Stromal cell of bone marrow (primary cell): ENCODE data around the gene HOXD11.

Experiments
- DNase-seq: peaks from one replicate; pipeline ENCODE4 v3.0.0-alpha.2; 2012; ENCODE audit warnings: low read depth

The HOXD11 gene

GRCh38 chr2:176132205-176133171 lies 25.4 kb downstream of the HOXD11 start:
- DNase-seq: no peak

- no peak for DNase-seq
These were observed 26.3 kb downstream of the HOXD11 start for GRCh38 chr2:176133389-176133788.

DNA sequence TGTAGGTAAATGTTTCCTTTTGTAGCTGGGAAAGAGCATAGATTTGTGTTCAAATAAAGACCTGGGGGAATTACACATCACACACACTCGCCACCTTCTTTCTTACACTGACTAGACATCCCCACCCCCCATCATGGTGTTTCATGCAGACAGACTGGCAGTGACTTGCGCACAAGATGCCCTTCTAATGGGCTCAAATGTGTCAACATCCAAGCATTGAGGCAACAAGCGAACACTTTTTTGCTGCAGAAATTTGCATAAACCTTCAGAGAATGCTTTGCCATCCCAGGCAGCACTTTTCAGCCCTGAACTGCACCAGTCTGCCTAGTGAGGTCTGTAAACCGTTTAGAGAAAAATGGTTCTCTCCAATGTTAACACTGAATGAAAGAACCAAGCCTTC lies 27.0 kb downstream of the HOXD11 start:
- DNase-seq: no peak

DNA sequence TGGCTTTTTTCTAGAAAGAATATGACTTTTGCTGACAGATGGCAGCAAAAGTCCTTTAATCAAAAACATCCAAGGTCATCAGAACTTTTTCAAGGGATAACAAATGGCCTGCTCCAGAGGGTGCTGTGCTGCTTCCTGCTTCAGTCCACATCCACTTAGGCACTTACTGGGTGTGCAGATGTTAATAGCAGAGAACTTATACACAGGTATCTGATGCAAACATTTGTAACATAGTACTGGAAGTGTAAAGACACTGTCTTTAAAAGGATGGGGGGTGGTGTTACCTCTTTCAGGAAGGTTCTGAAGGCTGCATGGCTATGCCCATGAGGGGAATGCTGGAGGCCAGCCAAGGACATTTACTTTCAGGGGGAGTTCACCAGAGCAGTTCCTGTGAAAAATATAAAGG lies 28.0 kb downstream of the HOXD11 start:
- no peak for DNase-seq

DNA sequence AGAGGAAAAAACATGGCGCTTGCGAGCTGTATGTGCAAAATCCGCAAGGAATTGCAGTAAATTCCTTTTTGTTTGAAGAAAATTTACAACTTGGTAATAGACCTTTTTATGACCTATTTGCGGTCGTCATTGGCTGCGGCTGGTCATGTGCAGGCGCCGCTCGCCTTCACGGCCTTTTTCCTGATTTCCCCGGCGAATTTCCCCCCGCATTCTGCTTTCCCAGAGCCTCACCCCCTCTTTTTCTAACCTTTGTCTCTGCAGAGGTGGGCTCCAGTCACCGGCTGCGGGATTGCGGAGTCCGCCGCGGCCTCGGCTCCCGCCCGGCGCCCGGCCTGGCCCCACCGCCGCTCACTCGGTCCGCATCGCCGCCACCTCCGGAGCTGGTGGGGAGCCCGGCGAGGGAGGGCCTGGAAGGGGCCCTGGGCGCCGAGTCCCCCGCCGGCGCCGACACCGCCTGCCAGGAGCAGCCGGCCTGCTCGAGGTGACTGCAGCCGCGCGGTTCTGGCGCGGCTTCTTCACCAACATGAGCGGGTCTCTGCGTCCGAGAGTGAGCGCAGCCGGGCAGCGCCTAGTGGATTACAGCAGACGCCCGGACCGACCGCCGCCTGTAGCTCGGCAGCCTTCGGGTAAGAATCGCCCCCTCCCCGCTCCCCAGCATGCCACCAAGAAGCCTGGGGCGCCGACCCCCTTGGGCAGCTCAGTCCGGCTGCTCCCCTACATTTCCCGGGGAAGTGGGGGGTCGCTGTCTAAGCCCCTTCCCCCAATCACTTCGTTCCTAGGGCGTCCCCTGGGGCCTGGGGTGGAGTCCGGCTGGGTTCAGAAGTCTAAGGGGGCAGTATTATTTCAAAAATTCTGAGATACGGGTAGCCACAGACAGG lies 29.5 kb downstream of the HOXD11 start:
- DNase-seq: no peak

DNA sequence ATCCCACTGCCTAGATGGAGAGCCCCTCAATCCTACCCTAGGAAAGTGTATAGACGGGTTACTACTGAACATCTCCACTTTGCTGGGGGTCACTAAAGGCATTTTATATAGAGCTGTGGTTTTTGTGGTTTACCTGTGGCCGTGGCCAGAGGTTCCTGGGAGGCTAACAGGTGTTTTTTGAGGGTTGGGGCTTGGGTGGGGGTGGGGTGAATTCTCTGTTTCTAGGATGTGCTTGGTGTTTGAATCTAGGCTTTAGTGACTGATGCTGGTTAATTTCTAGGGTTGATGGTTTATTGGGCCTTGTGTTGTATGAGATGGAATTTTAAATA lies 30.1 kb downstream of the HOXD11 start:
- DNase-seq: no peak

- no peak for DNase-seq
These were observed 30.8 kb downstream of the HOXD11 start for GRCh38 chr2:176137906-176138305.

- no peak for DNase-seq
These were observed 31.4 kb downstream of the HOXD11 start for GRCh38 chr2:176138526-176138922.

DNA sequence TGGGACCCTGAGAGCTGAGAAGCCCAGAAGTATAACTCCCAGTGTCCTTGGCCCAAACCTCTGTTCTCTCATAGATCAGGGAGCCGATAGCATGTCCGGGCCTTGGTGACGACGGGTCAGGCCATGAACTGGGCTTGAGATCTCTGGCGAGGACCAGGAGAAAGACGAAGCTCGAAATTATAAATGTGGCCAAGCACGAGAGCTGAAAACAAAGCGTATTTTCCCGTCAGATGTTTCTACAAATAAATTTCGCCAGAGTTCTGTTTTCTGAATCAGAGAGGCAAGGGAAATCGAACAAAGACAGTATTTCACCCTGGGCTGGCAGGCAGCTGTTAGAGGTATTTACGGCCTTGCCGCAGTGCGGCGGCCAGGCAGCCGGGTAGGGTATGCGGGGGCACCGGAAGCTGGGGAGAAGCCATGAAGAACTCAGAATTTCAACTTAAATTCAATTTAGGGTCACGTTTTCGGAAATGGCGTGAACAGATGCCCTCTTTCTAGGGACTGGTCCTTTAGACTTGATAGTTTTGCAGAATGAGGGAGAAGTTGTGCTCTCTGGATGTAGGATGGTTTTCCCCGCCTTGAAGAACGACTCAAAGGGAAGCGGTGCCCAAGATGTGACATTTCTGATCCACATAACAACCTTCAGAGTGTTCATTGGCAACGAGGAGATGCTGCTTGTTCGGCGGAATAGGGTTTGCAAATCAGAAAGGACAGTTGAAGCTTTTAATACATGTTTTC lies 32.0 kb downstream of the HOXD11 start:
- DNase-seq: no peak

DNA sequence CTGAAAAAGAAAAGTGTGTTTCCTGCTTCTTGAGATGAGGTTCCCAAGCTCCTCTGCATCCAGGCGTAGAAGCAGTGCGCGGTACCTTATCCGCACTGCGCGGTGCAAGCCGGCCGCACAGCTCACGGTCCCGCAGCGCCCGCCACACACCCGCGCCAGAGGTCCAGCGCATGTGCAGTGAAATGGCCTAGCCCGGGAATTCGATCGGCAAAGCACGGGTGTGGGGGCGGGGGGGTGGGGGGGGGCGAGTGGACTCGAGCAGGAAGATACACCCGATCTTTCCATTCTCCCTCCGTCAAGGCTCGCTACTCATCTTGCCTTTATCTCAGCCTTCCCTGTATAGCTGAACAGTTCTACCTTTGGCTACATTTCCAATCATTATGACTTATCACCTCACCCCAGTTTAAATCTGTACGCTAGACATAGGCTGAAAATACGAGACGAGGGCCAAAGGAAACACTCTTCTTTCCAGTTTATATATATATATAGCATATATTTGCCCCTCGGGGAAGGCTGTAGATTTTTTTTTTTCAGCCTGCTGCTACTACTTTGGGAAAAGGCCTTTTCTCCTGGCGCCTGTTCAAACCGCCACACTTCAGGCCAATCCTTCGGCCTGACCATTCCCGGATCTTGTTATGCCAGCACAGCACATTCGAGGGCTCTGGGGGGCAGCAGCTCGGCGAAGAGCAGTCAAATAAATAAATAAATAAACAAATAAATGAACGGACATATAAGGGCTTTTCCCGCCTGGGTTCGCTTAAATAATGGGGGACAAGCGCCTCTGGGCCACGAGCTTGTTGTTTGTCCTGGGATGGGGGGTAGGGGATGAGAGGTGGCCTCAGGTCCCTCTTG lies 32.8 kb downstream of the HOXD11 start:
- DNase-seq: no peak

DNA sequence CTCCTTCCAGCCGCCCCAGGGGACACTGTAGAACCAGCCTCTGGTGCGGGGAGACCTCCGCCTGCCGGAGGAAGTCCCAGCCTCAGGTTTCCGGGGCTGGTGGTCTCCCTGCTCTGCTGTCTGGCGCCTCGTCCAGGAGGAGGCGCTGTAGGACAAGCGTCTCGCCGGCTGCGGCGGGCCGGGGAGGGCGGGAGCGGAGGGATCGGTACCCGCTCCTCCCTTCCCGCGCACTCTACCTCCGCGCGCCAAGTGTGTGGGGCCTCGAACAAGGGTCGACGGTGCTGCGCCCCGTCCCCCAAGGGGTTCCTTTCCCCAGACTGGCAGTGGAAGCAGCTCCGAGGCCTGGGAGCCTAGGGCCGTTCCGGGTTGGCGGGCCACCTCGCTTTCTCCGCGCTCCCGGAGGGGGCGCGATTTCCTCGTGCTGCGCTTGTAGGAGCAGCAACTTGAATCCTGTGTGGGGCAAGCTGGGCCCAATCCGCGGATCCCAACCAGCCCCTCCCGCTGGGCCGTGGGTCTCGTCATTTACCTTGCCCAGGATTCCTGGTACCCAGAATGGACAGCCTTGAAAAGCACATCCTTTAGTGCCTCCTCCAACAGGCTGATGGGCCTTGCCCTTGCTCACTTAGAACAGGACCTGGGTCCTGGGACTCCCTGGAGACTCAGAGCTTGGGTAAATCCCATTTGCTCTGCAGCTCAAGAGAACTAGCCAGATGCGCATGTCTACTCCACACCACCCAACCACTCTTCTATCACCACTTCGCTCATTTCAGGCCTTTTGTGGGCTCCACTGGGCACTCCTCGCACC lies 33.6 kb downstream of the HOXD11 start:
- DNase-seq: peak; percentile 58

DNA sequence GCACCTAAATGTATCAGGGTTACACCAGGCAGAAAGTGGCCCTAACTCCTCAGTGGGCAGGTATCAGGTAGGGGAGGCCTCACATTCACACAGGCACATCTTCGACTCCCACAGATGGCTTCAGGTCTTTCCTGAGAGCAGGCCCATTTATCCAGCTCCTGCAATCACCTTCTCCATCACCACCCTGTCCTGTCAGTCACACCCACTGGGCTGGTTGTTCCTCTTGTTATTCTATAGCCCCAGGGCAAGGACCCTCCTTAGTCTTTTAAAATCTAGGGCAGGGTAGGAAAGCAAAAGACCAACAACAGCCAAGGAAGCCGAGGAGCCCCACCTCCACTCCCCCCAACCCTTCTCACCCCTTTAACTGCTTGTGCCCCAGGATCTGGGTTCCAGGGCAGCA lies 35.2 kb downstream of the HOXD11 start:
- no peak for DNase-seq

GRCh38 chr2:176145085-176145969 lies 38.2 kb downstream of the HOXD11 start:
- no peak for DNase-seq

DNA sequence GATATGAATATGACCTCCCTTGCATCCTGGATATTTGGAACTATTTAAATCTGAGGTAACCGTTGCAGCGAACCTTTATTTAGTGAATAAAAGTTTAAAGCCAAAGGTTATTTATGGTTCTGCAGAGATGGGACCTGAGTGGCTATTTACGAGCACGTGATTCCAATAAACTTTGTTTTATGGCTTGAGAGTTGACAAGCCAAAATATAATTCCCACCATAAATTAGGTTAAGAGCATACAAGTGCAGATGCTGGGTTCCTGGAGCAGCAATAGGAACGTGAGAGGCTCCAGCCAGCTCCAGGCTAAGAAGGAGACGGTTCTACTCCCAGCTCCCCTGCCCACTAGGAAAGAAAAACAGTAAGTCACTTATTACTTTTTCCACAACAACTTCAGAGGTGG lies 39.0 kb downstream of the HOXD11 start:
- DNase-seq: no peak

GRCh38 chr2:176146645-176147044 lies 39.6 kb downstream of the HOXD11 start:
- no peak for DNase-seq

DNA sequence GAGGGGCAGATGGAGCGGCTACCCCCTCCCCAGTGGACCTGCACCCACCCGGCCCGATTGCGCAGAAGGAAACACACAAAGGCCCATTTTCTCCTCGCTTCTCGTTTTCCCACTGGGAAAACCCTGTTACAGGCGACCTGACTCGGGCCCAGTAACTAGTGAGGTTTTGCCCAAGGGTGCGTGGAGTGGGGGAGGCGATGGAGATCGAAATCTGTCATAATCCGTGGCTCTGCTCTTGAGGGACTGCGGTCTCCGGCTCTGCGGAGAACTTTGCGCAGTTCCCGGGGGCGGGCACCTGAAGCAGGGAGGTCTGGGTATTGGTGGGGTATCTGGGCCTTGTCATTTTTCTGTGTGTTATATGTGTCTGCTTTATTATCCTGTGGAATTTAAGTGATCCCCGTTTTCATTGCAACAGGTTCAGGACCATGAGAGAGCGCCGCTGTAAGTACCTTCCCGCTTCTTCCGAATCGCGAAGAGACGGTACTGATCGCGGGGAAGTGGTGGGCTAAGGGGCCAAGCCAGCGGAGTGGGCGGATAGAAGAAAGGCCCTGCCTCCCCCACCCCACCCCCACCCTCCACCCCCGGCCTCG lies 40.2 kb downstream of the HOXD11 start:
- no peak for DNase-seq

DNA sequence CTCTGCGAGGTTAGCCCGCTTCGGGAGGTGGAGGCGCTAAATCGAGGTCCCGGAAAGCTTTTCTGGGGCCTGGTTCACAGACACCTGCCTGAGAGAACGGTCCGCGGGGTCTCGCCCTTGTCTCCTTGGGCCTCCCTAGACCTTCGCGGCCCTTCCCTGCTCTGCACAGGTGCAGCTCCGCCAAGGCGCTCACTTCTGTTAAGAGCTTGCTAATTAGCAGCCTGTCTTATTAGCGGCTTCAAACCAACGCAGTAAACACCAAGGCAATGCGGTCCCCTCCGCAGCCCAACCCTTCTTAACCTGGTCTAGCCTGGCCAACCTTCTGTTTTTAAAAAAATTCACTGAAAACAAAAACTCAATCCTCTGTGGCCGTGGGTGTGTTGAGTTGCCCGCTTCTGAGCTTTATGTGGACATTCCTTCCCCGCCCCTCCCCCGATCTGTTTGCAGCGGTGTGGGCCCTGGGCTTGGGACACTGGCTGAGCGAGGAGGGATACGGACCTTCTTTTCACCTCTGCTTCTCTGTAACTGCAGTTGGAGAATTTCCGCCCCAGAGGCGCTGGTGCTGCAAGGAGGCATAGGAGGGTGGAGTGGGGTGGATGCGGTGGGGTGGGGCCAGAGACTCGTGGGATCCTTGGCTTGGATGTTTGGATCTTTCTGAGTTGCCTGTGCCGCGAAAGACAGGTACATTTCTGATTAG lies 40.9 kb downstream of the HOXD11 start:
- DNase-seq: no peak

DNA sequence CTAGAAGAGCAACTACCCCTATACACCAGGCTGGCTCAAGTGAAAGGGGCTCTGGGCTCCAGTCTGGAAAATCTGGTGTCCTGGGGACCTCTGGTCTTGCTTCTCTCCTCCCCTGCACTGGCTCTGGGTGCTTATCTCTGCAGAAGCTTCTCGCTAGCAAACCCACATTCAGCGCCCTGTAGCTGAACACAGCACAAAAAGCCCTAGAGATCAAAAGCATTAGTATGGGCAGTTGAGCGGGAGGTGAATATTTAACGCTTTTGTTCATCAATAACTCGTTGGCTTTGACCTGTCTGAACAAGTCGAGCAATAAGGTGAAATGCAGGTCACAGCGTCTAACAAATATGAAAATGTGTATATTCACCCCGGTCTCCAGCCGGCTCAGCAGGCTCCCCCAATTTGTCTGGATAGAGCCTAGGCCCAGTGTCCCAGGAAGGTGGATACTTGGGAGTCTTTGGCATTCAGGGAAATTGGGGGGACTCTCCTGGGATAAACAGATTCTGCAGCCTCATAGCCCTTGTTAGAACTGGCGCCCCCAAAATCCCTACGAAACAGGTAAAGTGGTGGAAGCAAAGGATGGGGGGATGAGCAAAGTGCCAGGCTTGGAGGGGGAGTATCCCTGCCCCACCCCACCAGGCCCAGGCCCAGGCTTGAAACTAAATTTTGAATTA lies 41.8 kb downstream of the HOXD11 start:
- DNase-seq: no peak
